Fibroblast of pulmonary artery (primary cell): ENCODE measurements around the gene WASF2.
A peak's percentile ranks its signal among the peaks of the same experiment; 100 is the strongest.

Experiments
- DNase-seq: peaks from one replicate; pipeline ENCODE4 v3.0.0-alpha.2; 2010; ENCODE audit warnings: low read depth
- H3K4me3 ChIP-seq: replicated peaks from 2 replicates; pipeline ENCODE4 v1.5.1; 2011; ENCODE audit warnings: low read depth, mild to moderate bottlenecking, control low read depth, low read length, moderate library complexity
- TF ChIP-seq, protein P1 (sequence below): IDR thresholded peaks from 2 replicates; pipeline ENCODE4 v1.5.1; 2011; ENCODE audit warnings: mild to moderate bottlenecking, control low read depth, low read length, inconsistent platforms; ENCODE audit errors: missing control alignments

WASF2 gene

DNA sequence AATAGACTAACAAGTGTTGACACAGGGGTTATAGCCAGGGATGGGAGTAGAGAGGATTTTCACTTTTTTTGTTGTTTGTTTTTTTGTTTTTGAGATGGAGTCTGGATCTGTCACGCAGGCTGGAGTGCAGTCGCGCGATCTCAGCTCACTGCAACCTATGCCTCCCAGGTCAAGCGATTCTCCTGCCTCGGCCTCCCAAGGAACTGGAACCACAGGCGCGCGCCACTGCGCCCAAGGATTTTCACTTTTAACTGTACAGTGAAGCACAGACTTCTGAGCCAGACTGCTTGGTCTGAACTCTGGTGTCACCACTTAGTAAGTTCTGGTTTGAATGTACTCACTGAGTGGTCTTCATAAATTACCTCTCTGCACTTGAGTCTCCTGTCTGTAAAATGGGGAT lies 40.2 kb upstream of the WASF2 start:
- H3K4me3 ChIP-seq, result no peak overlapping the region
- DNase-seq, result no peak
- TF ChIP-seq, protein P1, sequence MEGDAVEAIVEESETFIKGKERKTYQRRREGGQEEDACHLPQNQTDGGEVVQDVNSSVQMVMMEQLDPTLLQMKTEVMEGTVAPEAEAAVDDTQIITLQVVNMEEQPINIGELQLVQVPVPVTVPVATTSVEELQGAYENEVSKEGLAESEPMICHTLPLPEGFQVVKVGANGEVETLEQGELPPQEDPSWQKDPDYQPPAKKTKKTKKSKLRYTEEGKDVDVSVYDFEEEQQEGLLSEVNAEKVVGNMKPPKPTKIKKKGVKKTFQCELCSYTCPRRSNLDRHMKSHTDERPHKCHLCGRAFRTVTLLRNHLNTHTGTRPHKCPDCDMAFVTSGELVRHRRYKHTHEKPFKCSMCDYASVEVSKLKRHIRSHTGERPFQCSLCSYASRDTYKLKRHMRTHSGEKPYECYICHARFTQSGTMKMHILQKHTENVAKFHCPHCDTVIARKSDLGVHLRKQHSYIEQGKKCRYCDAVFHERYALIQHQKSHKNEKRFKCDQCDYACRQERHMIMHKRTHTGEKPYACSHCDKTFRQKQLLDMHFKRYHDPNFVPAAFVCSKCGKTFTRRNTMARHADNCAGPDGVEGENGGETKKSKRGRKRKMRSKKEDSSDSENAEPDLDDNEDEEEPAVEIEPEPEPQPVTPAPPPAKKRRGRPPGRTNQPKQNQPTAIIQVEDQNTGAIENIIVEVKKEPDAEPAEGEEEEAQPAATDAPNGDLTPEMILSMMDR, result no peak

DNA sequence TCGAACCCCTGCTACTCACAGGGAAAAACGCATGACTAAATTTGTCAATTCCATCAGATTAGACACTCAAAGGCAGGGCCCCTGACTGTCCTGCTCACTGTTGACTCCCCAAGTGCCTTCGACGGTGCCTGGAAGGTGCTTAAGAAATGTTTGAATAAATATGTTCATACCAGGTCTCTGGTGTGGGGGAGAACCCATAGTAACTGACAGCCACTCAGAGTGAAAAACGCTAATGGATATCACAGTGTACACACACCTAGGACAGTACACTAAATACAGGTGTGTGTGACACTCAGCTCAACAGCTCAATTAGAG lies 39.7 kb upstream of the WASF2 start:
- TF ChIP-seq, protein P1, result no peak
- H3K4me3 ChIP-seq, result no peak overlapping the region
- no peak for DNase-seq

DNA sequence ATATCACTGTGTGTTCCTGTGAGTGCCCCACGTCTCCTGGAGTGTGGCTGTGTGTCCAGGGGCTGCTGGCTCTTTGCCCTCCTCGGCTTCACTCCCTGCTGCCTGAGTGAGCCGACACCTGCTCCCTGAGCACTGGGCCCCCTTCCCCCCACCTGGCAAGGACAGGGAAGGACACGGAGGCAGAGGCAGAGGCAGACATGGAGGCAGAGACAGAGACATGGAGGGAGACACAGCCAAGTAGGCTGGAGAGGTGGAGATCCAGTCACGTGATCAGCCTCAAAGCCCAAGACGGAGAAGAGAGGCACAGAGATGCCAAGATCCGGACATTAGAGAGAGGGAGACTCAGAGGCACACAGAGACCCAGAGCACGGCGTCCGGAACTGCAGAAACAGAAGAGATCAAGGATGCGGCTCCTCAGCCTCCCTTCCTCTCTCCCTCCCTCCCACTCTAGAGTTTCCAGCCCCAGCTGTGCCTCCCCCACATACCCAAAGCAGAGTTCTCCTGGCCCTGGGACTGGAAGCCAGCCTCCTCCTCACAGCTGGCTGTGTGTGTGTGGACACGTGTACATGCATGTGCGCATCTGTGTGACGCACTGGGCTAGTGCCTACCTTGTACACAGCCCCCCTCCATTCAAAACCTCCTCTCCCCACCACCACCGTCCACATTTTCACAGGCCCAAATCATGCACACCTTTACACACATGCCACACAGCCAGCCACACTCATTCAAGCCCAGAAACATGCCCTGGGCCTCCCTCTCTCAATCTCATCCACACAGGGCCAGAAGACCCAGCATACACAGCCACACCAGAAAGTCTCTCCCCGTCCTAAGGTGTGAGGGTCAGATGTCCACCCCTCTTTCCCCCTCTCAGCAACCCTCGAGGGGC lies 39.1 kb upstream of the WASF2 start:
- H3K4me3 ChIP-seq, result no peak overlapping the region
- TF ChIP-seq, protein P1, result no peak
- DNase-seq, result peak; percentile 92

DNA sequence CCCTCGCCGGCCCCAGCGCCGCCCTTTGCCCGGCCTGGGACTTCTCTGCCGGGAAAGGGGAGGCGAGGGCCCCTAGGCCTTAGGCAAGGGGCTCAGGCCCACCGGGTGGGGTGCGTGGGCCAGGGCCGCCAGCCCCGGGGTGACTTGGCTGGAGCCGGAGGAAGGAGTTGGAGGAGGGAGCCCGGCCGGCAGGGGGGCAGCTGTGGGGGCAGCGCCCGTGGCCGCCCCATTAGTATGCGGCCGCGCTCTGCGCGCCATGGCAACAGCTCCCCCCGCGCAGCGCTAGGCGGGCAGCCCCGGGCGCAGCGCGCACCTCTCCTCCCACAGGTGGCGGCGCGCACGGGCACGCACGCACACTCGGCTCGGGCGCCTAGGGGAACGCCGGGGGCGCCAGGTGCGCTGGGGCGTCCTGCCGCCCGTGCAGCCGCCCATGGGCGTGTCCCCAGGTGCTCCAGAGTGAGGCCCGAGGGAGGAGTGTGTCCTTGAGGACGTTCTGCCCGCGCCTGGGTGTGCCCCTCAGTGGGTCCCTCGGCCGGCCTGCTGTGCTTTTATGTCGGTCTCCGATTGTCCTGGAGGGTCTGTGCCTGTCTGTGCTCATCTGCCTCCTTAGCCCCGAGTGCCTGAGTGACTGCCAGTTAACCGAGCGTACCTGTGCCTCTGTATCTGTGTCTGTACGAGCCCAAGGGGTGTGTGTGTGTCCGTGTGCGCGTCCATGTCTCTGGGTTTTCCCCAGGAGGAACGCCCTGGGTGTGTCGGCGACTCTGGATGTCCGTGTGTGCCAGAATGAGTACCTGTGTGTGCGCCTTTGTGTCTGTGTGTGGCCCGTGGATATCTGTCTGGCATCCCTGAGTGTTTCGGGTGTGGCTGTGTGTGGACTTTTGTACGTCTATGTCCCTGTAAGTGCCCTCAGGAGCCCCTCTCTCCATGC lies 38.2 kb upstream of the WASF2 start:
- TF ChIP-seq, protein P1, result no peak
- no peak overlapping the region for H3K4me3 ChIP-seq
- DNase-seq, result no peak

DNA sequence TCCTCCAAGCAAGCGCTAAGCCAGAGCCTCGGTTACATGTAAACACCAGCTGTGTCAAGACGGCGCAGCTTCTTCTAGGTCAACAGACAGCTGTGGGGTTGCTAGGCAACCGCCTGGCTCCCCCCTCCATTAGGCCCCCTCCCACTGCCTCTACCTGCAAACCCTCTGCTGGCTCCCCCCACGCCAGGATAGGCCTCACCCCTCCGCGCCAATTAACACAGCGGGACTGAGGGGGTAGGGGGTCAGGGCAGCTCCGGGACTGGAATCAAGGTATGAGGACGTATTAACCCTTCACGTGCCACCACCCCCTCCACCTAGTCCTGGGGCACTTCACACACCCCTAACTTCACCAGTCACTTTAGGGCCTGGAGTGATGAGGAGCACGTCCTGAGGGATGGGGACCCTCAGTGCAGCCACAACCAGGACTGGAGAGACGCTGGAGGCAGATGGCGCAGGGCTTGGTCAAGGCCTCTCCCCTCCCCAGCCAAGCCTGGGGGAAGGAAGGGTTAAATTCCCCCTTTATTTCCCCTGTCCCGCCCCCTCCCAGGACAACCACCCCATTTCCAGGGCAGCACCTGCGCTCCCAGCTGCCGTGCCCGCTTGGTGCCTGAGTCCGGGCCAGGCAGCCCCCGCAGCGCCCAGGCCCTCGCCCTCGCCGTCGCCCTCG lies 37.4 kb upstream of the WASF2 start:
- TF ChIP-seq, protein P1, result no peak
- no peak overlapping the region for H3K4me3 ChIP-seq
- no peak for DNase-seq

DNA sequence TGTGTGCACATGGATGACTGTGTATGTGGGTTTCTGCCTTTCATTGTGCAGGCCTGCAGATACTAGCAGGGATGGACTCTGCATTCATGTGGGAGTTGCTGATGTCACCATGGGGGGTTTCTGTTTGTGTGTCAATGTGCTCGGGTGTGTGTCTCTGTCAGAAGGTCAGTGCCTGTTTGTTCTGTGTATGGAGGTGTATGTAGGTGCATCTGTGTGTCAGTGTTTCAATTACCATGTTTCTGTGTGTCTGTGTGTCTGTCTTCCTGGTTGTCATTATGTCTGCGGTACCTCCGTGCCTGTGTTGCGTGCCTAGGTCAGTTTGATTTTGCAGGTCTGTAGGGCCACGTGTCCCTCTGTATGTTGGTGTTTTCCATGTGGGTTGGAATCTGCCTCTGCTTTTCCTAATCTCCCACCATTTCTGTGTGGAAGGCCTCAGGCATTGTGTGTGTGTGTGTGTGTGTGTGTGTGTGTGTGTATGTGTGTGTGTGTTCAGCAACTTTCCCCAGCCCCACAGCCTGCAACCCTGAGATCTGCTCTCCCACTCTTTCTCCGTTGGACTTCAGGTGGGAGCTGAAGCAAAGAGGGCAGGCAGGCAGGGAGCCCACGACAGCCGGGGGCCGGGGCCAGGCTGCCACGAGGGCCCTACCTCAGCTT lies 36.7 kb upstream of the WASF2 start:
- H3K4me3 ChIP-seq, result no peak overlapping the region
- TF ChIP-seq, protein P1, result no peak
- no peak for DNase-seq
